HG03139 (cell line): Measurements from ENCODE around the gene MAF.

ENCODE experiments used
- ATAC-seq: cut with Tn5 transposase; IDR thresholded peaks from one replicate; pipeline ENCODE4 v1.9.1; 2021; ENCODE audit not compliant: unreplicated experiment

Gene MAF

DNA sequence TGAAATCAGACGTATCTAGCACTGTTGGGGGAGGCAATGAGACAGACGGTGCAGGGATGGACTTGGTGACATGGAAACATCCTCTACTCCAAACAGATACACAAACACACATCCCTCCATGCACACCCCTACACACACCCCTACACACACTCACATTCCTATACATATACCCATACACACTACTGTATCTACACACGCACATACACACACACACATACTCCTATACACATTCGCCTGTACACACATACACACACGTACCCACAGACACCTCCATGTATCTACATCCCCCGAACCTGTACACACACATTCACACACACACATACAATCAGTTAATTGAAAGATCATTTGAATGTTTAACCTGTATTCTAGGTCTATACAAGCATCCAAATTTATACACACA, 53.5 kb downstream of the MAF start:
- no peak for ATAC-seq
